SU-DHL-6 (cell line): ENCODE measurements around the gene TNRC6B.

ENCODE experiments used
- H2AFZ ChIP-seq: fragments of 200-600 bp; sonication (generic); 2 replicates; pipeline ENCODE4 v1.6.1; 2014; ENCODE audit warnings: low read depth, mild to moderate bottlenecking, moderate library complexity, mixed read lengths, antibody characterized with exemption, low read length; ENCODE audit not compliant: severe bottlenecking
- H3F3A ChIP-seq: fragments of 200-600 bp; shearing (Covaris generic); 2 replicates; pipeline ENCODE4 v1.6.0; 2016; ENCODE audit warnings: antibody characterized with exemption, mild to moderate bottlenecking; ENCODE audit not compliant: insufficient read depth
- H3K27ac ChIP-seq: fragments of 200-600 bp; sonication (generic); 2 replicates; pipeline ENCODE4 v1.5.1; 2016; ENCODE audit warnings: low read depth, mild to moderate bottlenecking, low read length, moderate library complexity, mixed read lengths
- H3K27me3 ChIP-seq: fragments of 200-600 bp; sonication (generic), shearing (Covaris generic); 2 replicates; pipeline ENCODE4 v1.6.0; 2014; ENCODE audit warnings: mild to moderate bottlenecking, low read length
- H3K36me3 ChIP-seq: fragments of 200-600 bp; sonication (generic); 2 replicates; pipeline ENCODE4 v1.6.1; 2014; ENCODE audit warnings: mild to moderate bottlenecking, low read length, mixed read lengths
- H3K4me2 ChIP-seq: fragments of 300-600, 200-600 bp; shearing (Covaris generic), sonication (generic); 2 replicates; pipeline ENCODE4 v1.6.0; 2014; ENCODE audit warnings: low read length, low read depth, mild to moderate bottlenecking; ENCODE audit not compliant: poor library complexity, severe bottlenecking
- H3K4me3 ChIP-seq: fragments of 200-600 bp; sonication (generic); 2 replicates; pipeline ENCODE4 v1.5.1; 2014; ENCODE audit warnings: antibody characterized with exemption, low read length, mild to moderate bottlenecking, mixed read lengths; ENCODE audit not compliant: insufficient read depth, poor library complexity, severe bottlenecking
- H3K79me2 ChIP-seq: fragments of 200-600 bp; sonication (generic); 2 replicates; pipeline ENCODE4 v1.6.1; 2014; ENCODE audit warnings: mild to moderate bottlenecking, low read length, moderate library complexity; ENCODE audit not compliant: insufficient read depth
- H3K9ac ChIP-seq: fragments of 200-600 bp; sonication (generic); 2 replicates; pipeline ENCODE4 v1.7.0; 2014; ENCODE audit warnings: mild to moderate bottlenecking, low read length
- H3K9me2 ChIP-seq: fragments of 200-600 bp; sonication (generic); replicated peaks from 2 replicates; pipeline ENCODE4 v1.6.1; 2014; ENCODE audit warnings: low read length; ENCODE audit not compliant: insufficient read depth
- H3K9me3 ChIP-seq: fragments of 200-600 bp; sonication (generic); 2 replicates; pipeline ENCODE4 v1.6.1; 2014; ENCODE audit warnings: low read length, mixed read lengths; ENCODE audit not compliant: insufficient read depth
- H4K20me1 ChIP-seq: fragments of 200-600 bp; sonication (generic); 2 replicates; pipeline ENCODE4 v1.6.1; 2014; ENCODE audit warnings: low read depth, mild to moderate bottlenecking, antibody characterized with exemption, low read length, moderate library complexity, mixed read lengths
- EZH2phosphoT487 ChIP-seq: fragments of 200-600 bp; sonication (generic), shearing (Covaris generic); conservative IDR thresholded peaks from 2 replicates; pipeline ENCODE4 v1.6.1; 2018; ENCODE audit warnings: mild to moderate bottlenecking, antibody characterized with exemption, low read length, moderate library complexity, mixed read lengths
- TF ChIP-seq, protein P1 (sequence below): fragments of 200-600 bp; sonication (generic); IDR thresholded peaks from one replicate; pipeline ENCODE4 v1.5.1; 2017; ENCODE audit warnings: antibody characterized with exemption, mild to moderate bottlenecking, low read length, moderate library complexity; ENCODE audit not compliant: insufficient read depth, poor library complexity, severe bottlenecking

The TNRC6B gene

GRCh38 chr22:40363059-40363458, 185.3 kb downstream of the TNRC6B start:
- TF ChIP-seq EZH2phosphoT487, result no peak
- TF ChIP-seq, protein P1, sequence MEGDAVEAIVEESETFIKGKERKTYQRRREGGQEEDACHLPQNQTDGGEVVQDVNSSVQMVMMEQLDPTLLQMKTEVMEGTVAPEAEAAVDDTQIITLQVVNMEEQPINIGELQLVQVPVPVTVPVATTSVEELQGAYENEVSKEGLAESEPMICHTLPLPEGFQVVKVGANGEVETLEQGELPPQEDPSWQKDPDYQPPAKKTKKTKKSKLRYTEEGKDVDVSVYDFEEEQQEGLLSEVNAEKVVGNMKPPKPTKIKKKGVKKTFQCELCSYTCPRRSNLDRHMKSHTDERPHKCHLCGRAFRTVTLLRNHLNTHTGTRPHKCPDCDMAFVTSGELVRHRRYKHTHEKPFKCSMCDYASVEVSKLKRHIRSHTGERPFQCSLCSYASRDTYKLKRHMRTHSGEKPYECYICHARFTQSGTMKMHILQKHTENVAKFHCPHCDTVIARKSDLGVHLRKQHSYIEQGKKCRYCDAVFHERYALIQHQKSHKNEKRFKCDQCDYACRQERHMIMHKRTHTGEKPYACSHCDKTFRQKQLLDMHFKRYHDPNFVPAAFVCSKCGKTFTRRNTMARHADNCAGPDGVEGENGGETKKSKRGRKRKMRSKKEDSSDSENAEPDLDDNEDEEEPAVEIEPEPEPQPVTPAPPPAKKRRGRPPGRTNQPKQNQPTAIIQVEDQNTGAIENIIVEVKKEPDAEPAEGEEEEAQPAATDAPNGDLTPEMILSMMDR, result no peak
- Histone ChIP-seq H3K27me3 (no peaks in the 10 kb centered on the region), H3K9ac (no peak overlapping the region), H3K9me2 (no peaks in the 10 kb centered on the region), H3K4me2 (no peak overlapping the region), H3K36me3 (peaks cover 48% of the 10 kb centered on the region), H4K20me1 (no peaks in the 10 kb centered on the region), H3K4me3 (no peak overlapping the region), H2AFZ (no peak overlapping the region), H3K27ac (no peak overlapping the region), H3K9me3 (no peaks in the 10 kb centered on the region), H3F3A (peaks cover 32% of the 10 kb centered on the region), H3K79me2 (no peaks in the 10 kb centered on the region)

DNA sequence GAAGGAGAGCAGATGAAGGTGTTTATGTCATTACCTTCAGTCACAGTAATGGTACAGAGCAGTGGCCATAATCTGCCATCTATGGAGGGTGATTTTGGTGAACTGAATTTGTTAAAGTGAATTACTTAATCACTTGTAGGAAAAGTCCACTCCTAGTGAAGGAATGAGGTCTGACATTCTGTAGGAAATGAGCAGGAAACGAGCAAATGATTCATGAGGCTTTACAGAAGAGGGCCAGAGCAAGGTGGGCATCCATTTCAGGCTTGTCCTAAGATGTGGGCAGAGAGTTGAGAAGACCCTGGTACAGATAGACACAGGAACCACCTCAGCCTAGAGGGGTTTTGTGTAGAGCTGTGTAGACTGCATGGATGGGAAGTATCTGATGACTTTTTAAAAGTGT, 186.7 kb downstream of the TNRC6B start:
- peaks cover 40% of the 10 kb centered on the region for H3K36me3 ChIP-seq
- no peak overlapping the region for H3K27ac ChIP-seq
- peaks cover 42% of the 10 kb centered on the region for H3F3A ChIP-seq
- H4K20me1 ChIP-seq, result no peaks in the 10 kb centered on the region
- H3K9me2 ChIP-seq, result no peaks in the 10 kb centered on the region
- TF ChIP-seq EZH2phosphoT487, result no peak
- TF ChIP-seq, protein P1, result no peak
- H3K9ac ChIP-seq, result no peak overlapping the region
- no peak overlapping the region for H2AFZ ChIP-seq
- H3K79me2 ChIP-seq, result no peaks in the 10 kb centered on the region
- H3K4me3 ChIP-seq, result no peak overlapping the region
- H3K4me2 ChIP-seq, result no peak overlapping the region
- no peaks in the 10 kb centered on the region for H3K27me3 ChIP-seq
- no peaks in the 10 kb centered on the region for H3K9me3 ChIP-seq

- H3K9me2 ChIP-seq, result no peaks in the 10 kb centered on the region
- no peaks in the 10 kb centered on the region for H3K9me3 ChIP-seq
- no peak overlapping the region for H2AFZ ChIP-seq
- H3F3A ChIP-seq, result peaks cover 49% of the 10 kb centered on the region
- no peak for TF ChIP-seq EZH2phosphoT487
- TF ChIP-seq, protein P1, result no peak
- peaks cover 4% of the 10 kb centered on the region for H3K79me2 ChIP-seq
- no peak overlapping the region for H3K4me2 ChIP-seq
- H3K36me3 ChIP-seq, result peaks cover 32% of the 10 kb centered on the region
- no peaks in the 10 kb centered on the region for H4K20me1 ChIP-seq
- H3K4me3 ChIP-seq, result no peak overlapping the region
- no peak overlapping the region for H3K9ac ChIP-seq
- no peaks in the 10 kb centered on the region for H3K27me3 ChIP-seq
- H3K27ac ChIP-seq, result no peak overlapping the region
These were observed 188.3 kb downstream of the TNRC6B start for GRCh38 chr22:40366068-40366467.

- no peaks in the 10 kb centered on the region for H3K9me2 ChIP-seq
- no peaks in the 10 kb centered on the region for H3K9me3 ChIP-seq
- peaks cover 55% of the 10 kb centered on the region for H3F3A ChIP-seq
- TF ChIP-seq EZH2phosphoT487, result no peak
- TF ChIP-seq, protein P1, result no peak
- H3K9ac ChIP-seq, result no peak overlapping the region
- H2AFZ ChIP-seq, result no peak overlapping the region
- no peak overlapping the region for H3K27ac ChIP-seq
- no peaks in the 10 kb centered on the region for H4K20me1 ChIP-seq
- no peak overlapping the region for H3K4me3 ChIP-seq
- H3K79me2 ChIP-seq, result peaks cover 16% of the 10 kb centered on the region
- H3K36me3 ChIP-seq, result peaks cover 27% of the 10 kb centered on the region
- H3K4me2 ChIP-seq, result no peak overlapping the region
- no peaks in the 10 kb centered on the region for H3K27me3 ChIP-seq
These were observed 189.6 kb downstream of the TNRC6B start for GRCh38 chr22:40367342-40367741.
